Heart right ventricle (tissue), 16 donors: ENCODE measurements around the gene AGFG2. TPM values are rescaled to one million over a fixed set of nuclear protein-coding genes. Genes with fewer than 3 reads are reported as not detected.

Source experiments
- ATAC-seq, 8 donors: fragments of 200-7000 bp; cut with Tn5 transposase; one replicate each; pipeline ENCODE4 v1.9.1; 2020; ENCODE audit warnings: mild to moderate bottlenecking in 8 of 8, moderate library complexity in 8 of 8, moderate number of reproducible peaks in 1 of 8
- DNase-seq, 2 donors: peaks; one replicate each; pipeline ENCODE4 v3.0.0-alpha.2; 2020
- H3K27ac ChIP-seq, 10 donors: fragments of 200-600 bp; sonication (generic) in 2 of 10; one replicate each; pipeline versions ENCODE4 v1.5.0 to v1.8.0; 2020 to 2022; ENCODE audit warnings: mild to moderate bottlenecking in 3 of 10
- H3K27me3 ChIP-seq, 7 donors: fragments of 200-600 bp; one replicate each; pipeline ENCODE4 v1.8.0; 2021 to 2022; ENCODE audit warnings: mild to moderate bottlenecking in 2 of 7
- H3K36me3 ChIP-seq, 9 donors: fragments of 200-600 bp; sonication (generic) in 1 of 9; one replicate each; pipeline versions ENCODE4 v1.5.0 to v1.8.0; 2020 to 2022; ENCODE audit warnings: mild to moderate bottlenecking in 2 of 9
- H3K4me1 ChIP-seq, 9 donors: fragments of 200-600 bp; sonication (generic) in 1 of 9; one replicate each; pipeline versions ENCODE4 v1.5.0 to v1.8.0; 2020 to 2022; ENCODE audit warnings: mild to moderate bottlenecking in 4 of 9
- H3K4me3 ChIP-seq, 10 donors: fragments of 200-600 bp; sonication (generic) in 2 of 10; one replicate each; pipeline versions ENCODE4 v1.5.0 to v1.8.0; 2020 to 2022; ENCODE audit warnings: mild to moderate bottlenecking in 7 of 10, moderate library complexity in 2 of 10
- H3K9me3 ChIP-seq, 11 donors: fragments of 200-600 bp in 10 of 11; sonication (generic) in 2 of 11; one replicate each; pipeline versions ENCODE4 v1.5.0 to v1.8.0; 2013 to 2022; ENCODE audit warnings: mild to moderate bottlenecking in 2 of 11, control low read depth in 1 of 11, moderate library complexity in 1 of 11
- WGBS, 2 donors: extraction: QIAGEN DNeasy Blood & Tissue Kit; methylation state at CpG; one replicate each; pipeline ENCODE4 v1.1.7; 2013; ENCODE audit warnings: inconsistent platforms in 1 of 2; 5-methylcytosine and 5-hydroxymethylcytosine counted together
- intact Hi-C, 10 donors: fragments of 100-400 bp; cut with DNase I; formaldehyde crosslinking; loops; one replicate each; pipeline versions ENCODE4 v1.11.1 to v1.14.2; 2022
- polyA plus RNA-seq, 2 donors: library from polyadenylated mRNA; stranded (reverse); fragments of 200-250 nt; gene quantifications; one replicate each; pipeline ENCODE4 v1.2.3, GENCODE V29; 2013
- total RNA-seq, 10 donors: library from RNA; stranded (reverse); fragmentation: NEBNext Ultra II Directional in 3 of 10; extraction: Animal tissue kit (Norgen Biotek cat#: 25700) in 3 of 10; gene quantifications; one replicate each; pipeline versions ENCODE4 v1.2.1 to v1.2.4, GENCODE V29; 2021 to 2023
- TF ChIP-seq, protein P1 (sequence below), 9 donors: fragments of 200-600 bp; sonication (generic) in 2 of 9; IDR thresholded peaks; one replicate each; pipeline versions ENCODE4 v1.5.0 to v1.8.0; 2021 to 2022; ENCODE audit warnings: antibody characterized with exemption in 9 of 9, mild to moderate bottlenecking in 5 of 9, moderate library complexity in 1 of 9
- donor health status: Arrhythmogenic right ventricular cardiomyopathy.
- donor health status: ischemic (EF 13 %, LVEDD 7.1; RV severe dilation, severe dysfunction).
- donor health status: healthy with polysubstance abuse.
- donor health status: DM: no; HTN: yes; CAD: no.
- donor health status: DM: no; HTN: no; CAD: no.
- donor health status: ischemic (EF 25% LVEDD 6.9; RV normal size, moderate dysfunction).
- donor health status: ischemic (EF 25% LVEDD 5.7; RV mildly dilated, moderate dysfunction).
- donor health status: healthy.
- donor health status: DM: yes; HTN: yes; CAD: no.
- donor health status: Ischemic cardiomyopathy.
- donor health status: ischemic (EF 35%, LVEDD 5.7; RV mildly dilated, moderate dysfunction).
- donor health status: nonischemic (EF 11% LVEDD 7.7; RV severe dilation, severe dysfunction).
- donor health status: DM: yes; HTN: yes; CAD: no.
- donor health status: PGD.
- donor health status: ischemic (EF 29% LVEDD 5.4; RV normal size, mild dysfunction).
- donor health status: nonischemic (EF 23%, LVEDD 6.1; RV moderate dilation, normal function).

AGFG2 gene
- total and polyA plus RNA-seq, 12 donors = 9.9 to 35.8 (median 27.3) TPM

DNA sequence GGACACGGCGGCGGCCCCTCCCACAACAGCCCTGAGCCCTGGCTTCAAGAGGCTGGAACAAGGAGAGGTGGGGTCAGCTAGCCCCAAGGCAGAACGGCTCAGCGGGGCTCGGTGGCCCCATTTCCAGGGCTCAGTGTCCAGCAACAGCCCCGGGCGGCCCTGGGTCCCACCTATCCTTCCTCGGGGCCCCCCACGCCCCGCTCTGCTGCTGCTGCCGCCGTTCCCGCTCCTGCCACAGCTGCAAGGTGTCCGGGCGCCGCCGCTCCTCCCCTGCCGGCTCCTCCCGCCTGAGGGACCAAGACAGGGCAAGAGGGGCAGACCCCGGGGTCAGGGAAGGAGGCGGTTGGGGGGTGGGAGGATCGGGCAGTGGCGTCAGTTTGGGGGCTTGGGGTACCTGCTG lies 38.1 kb downstream of the AGFG2 start:
- intact Hi-C loops = no loop called here
- 93% methylated on average over 24 of the region's 24 CpGs for WGBS, 2 donors
- H3K27ac ChIP-seq = no peak overlapping the region
- DNase-seq = no peak
- no peak for ATAC-seq
- no peaks in the 10 kb centered on the region for H3K27me3 ChIP-seq
- H3K4me3 ChIP-seq = no peak overlapping the region
- H3K4me1 ChIP-seq = peaks cover 0 to 3% (median under 1%) of the 10 kb centered on the region in 9 donors
- no peaks in the 10 kb centered on the region for H3K9me3 ChIP-seq
- H3K36me3 ChIP-seq = peaks cover 4 to 93% (median 77%) of the 10 kb centered on the region in 9 donors
- TF ChIP-seq, protein P1, sequence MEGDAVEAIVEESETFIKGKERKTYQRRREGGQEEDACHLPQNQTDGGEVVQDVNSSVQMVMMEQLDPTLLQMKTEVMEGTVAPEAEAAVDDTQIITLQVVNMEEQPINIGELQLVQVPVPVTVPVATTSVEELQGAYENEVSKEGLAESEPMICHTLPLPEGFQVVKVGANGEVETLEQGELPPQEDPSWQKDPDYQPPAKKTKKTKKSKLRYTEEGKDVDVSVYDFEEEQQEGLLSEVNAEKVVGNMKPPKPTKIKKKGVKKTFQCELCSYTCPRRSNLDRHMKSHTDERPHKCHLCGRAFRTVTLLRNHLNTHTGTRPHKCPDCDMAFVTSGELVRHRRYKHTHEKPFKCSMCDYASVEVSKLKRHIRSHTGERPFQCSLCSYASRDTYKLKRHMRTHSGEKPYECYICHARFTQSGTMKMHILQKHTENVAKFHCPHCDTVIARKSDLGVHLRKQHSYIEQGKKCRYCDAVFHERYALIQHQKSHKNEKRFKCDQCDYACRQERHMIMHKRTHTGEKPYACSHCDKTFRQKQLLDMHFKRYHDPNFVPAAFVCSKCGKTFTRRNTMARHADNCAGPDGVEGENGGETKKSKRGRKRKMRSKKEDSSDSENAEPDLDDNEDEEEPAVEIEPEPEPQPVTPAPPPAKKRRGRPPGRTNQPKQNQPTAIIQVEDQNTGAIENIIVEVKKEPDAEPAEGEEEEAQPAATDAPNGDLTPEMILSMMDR (IDR thresholded peaks at IDR 0.05) = no peak

GRCh38 chr7:100577507-100577906 lies 38.5 kb downstream of the AGFG2 start:
- Histone ChIP-seq H3K4me1 (peaks cover 0 to 7% (median 4%) of the 10 kb centered on the region in 9 donors), H3K27me3 (no peaks in the 10 kb centered on the region), H3K36me3 (peaks cover 4 to 95% (median 81%) of the 10 kb centered on the region in 9 donors), H3K9me3 (no peaks in the 10 kb centered on the region), H3K27ac (no peak overlapping the region), H3K4me3 (no peak overlapping the region)
- no peak for DNase-seq
- intact Hi-C loops = no loop called here
- WGBS, 2 donors = 91 to 93% methylated on average over 14 of the region's 14 CpGs
- no peak for ATAC-seq
- TF ChIP-seq, protein P1 (IDR thresholded peaks at IDR 0.05) = no peak

DNA sequence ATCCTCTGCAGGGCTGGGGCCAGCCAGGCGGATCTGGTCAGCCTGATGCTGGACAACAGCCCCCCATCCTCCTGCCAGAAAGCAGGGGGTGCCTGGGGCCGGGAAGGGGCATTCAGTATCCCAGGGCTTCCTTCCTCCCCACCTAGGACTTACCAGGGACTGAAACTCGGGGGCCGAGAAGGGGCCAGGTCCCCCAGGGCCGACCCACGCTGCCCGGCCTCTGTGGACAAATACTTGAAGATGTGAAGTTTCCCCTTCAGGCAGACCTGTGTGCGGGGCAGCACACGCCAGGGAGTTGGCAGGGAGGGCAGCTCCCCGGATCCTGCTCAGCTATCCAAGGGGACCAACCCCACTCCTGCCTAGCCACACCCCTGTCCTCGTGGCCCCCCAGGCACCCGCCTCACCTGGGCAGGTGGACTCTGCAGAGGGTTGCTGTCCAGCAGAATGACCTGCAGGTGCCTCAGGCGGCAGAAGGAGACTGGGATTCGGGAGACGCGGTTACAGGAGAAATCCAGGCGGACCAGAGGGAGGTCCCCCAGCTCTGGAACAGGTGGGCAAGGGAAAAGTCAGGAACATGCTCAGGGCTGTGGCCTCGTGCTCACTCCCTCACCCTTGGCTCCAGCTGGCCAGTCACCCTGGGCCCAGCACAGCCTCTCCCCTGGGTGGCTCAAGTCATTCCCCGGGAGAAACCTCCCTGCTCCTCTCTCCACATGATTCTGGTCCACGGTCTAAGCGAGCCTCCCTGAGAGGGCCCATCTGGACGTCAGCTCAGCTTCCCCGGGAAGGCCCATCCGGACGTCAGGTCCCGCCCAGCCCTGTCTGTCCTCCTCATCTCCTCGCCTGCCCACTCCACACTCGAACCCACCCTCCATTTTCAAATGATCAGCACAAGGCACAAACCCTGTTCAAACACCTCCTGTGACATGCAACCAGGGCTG lies 39.5 kb downstream of the AGFG2 start:
- no peak overlapping the region for H3K27ac ChIP-seq
- WGBS, 2 donors = 92 to 94% methylated on average over 28 of the region's 28 CpGs
- no peak for DNase-seq
- peaks cover 4 to 94% (median 82%) of the 10 kb centered on the region in 9 donors for H3K36me3 ChIP-seq
- H3K27me3 ChIP-seq = no peaks in the 10 kb centered on the region
- H3K9me3 ChIP-seq = no peaks in the 10 kb centered on the region
- no peak for ATAC-seq
- TF ChIP-seq, protein P1 (IDR thresholded peaks at IDR 0.05) = no peak
- H3K4me3 ChIP-seq = no peak overlapping the region
- H3K4me1 ChIP-seq = peaks cover 5 to 18% (median 14%) of the 10 kb centered on the region in 9 donors
- intact Hi-C loops = no loop called here

- no peaks in the 10 kb centered on the region for H3K27me3 ChIP-seq
- no peak overlapping the region for H3K27ac ChIP-seq
- H3K4me1 ChIP-seq = peaks cover 5 to 37% (median 32%) of the 10 kb centered on the region in 9 donors
- no peaks in the 10 kb centered on the region for H3K9me3 ChIP-seq
- WGBS, 2 donors = 87 to 88% methylated on average over 11 of the region's 11 CpGs
- no peak overlapping the region for H3K4me3 ChIP-seq
- ATAC-seq (no peak), DNase-seq (no peak)
- peaks cover 4 to 74% (median 65%) of the 10 kb centered on the region in 9 donors for H3K36me3 ChIP-seq
- intact Hi-C loops = loop anchor here in 2 of 10 donors (5.0 kb wide), 1 partner anchor 107 kb away; no protein-coding TSS in a partner anchor
- TF ChIP-seq, protein P1 (IDR thresholded peaks at IDR 0.05) = no peak
Observed at GRCh38 chr7:100580466-100581283, 41.7 kb downstream of the AGFG2 start.
